Activated CD8-positive, alpha-beta T cell treated with anti-CD3 and anti-CD28 coated beads for 36 hours (primary cell): ENCODE data around the gene HOXB7. TPM values are rescaled to one million over a fixed set of nuclear protein-coding genes. Genes with fewer than 3 reads are reported as not detected.

Source experiments
- ATAC-seq: fragments of 200-7000 bp; cut with Tn5 transposase; one replicate; pipeline ENCODE4 v1.10.0; 2021; ENCODE audit warnings: mild to moderate bottlenecking, moderate library complexity
- CTCF ChIA-PET: fragments of 350-600 bp; sonication (Branson Sonifier 250); formaldehyde crosslinking; loops from one replicate; lab custom pipeline; 2021; ENCODE audit warnings: antibody characterized with exemption; lab: Charles Lee
- POLR2A ChIA-PET: fragments of 350-600 bp; sonication (Branson Sonifier 250); formaldehyde crosslinking; loops from one replicate; lab custom pipeline; 2021; ENCODE audit warnings: antibody characterized with exemption; lab: Charles Lee
- DNase-seq: peaks from one replicate; pipeline ENCODE4 v3.0.0-alpha.2; 2020
- H3K27ac Mint-ChIP-seq: one replicate; pipeline ENCODE4 v1.8.0; 2021; ENCODE audit warnings: mild to moderate bottlenecking, mixed read lengths
- H3K27me3 Mint-ChIP-seq: one replicate; pipeline ENCODE4 v1.8.0; 2021; ENCODE audit warnings: mixed read lengths
- H3K36me3 Mint-ChIP-seq: one replicate; pipeline ENCODE4 v1.8.0; 2021; ENCODE audit warnings: low read depth, mixed read lengths
- H3K4me1 Mint-ChIP-seq: one replicate; pipeline ENCODE4 v1.8.0; 2021; ENCODE audit warnings: low read depth, mixed read lengths
- H3K4me3 Mint-ChIP-seq: one replicate; pipeline ENCODE4 v1.8.0; 2021; ENCODE audit warnings: mild to moderate bottlenecking, moderate library complexity, mixed read lengths
- H3K9me3 Mint-ChIP-seq: one replicate; pipeline ENCODE4 v1.8.0; 2021; ENCODE audit warnings: mixed read lengths
- intact Hi-C: fragments of 100-400 bp; cut with micrococcal nuclease; formaldehyde crosslinking; loops from one replicate; pipeline ENCODE4 v1.10.0; 2022
- total RNA-seq, 2 experiments: library from RNA; stranded (reverse); gene quantifications; one replicate each; pipeline ENCODE4 v1.2.3, GENCODE V29; 2021
- TF ChIP-seq, protein P1 (sequence below): fragments of 200-600 bp; IDR thresholded peaks from one replicate; pipeline ENCODE4 v1.8.0; 2022; ENCODE audit warnings: antibody characterized with exemption, mild to moderate bottlenecking

HOXB7 gene
- total RNA-seq, 2 experiments from 2014 or later, result 0.50 to 1.0 TPM

DNA sequence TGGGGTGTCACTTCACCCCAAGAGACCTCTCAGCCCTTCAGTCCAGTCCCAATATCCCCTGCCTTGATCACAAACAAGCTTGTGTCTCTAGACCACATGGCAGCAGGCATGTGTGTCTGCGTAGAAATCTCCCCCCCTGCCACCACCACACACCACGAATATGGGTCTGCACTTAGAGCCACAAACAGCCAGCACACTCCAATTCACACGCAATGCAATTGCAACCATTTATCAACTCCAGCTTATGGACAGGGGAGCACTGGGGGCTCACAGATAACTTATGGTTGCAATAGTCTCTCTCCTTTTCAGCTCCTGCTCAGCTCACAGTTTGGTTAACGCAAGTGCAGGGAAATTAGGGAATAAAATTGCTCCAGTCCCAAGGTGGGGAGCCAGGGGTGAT lies 12.8 kb upstream of the HOXB7 start:
- H3K4me3 Mint-ChIP-seq, result no peak overlapping the region
- peaks cover 74% of the 10 kb centered on the region for H3K27me3 Mint-ChIP-seq
- H3K36me3 Mint-ChIP-seq, result no peaks in the 10 kb centered on the region
- H3K9me3 Mint-ChIP-seq, result no peaks in the 10 kb centered on the region
- DNase-seq, result no peak
- CTCF ChIA-PET, result interaction anchor here (0.8 to 4.4 kb wide), 6 partner anchors 8 to 543 kb away, joined by 3 to 31 read pairs (median 8); partner anchors contain the start of genes HOXB5 and HOXB8
- no peak for ATAC-seq
- TF ChIP-seq, protein P1, sequence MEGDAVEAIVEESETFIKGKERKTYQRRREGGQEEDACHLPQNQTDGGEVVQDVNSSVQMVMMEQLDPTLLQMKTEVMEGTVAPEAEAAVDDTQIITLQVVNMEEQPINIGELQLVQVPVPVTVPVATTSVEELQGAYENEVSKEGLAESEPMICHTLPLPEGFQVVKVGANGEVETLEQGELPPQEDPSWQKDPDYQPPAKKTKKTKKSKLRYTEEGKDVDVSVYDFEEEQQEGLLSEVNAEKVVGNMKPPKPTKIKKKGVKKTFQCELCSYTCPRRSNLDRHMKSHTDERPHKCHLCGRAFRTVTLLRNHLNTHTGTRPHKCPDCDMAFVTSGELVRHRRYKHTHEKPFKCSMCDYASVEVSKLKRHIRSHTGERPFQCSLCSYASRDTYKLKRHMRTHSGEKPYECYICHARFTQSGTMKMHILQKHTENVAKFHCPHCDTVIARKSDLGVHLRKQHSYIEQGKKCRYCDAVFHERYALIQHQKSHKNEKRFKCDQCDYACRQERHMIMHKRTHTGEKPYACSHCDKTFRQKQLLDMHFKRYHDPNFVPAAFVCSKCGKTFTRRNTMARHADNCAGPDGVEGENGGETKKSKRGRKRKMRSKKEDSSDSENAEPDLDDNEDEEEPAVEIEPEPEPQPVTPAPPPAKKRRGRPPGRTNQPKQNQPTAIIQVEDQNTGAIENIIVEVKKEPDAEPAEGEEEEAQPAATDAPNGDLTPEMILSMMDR, result no peak
- POLR2A ChIA-PET, result interaction anchor here (0.9 to 1.4 kb wide), 2 partner anchors 23 to 37 kb away, joined by 3 read pairs; no protein-coding TSS in a partner anchor
- no peak overlapping the region for H3K27ac Mint-ChIP-seq
- H3K4me1 Mint-ChIP-seq, result peaks cover 14% of the 10 kb centered on the region
- intact Hi-C loops, result no loop called here

DNA sequence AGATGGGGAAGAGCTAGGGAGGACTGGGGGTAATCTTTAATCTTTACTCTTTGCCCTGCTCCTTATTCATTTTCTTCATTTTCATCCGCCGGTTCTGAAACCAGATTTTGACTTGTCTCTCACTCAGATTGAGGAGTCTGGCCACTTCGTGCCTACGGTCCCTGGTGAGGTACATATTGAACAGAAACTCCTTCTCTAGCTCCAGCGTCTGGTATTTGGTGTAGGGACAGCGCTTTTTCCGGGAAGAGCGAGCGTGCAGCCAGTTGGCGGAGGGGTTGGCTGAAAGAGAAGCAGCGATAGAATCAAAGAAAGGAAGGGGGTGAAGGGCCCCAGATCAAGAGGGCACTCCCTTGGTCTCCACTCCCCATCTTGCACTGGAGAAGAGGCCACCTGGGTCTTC lies 12.0 kb upstream of the HOXB7 start:
- Mint-ChIP-seq H3K27me3 (peaks cover 74% of the 10 kb centered on the region), H3K4me1 (peaks cover 19% of the 10 kb centered on the region), H3K4me3 (no peak overlapping the region), H3K36me3 (no peaks in the 10 kb centered on the region), H3K27ac (no peak overlapping the region), H3K9me3 (no peaks in the 10 kb centered on the region)
- ChIA-PET POLR2A (interaction anchor here (0.7 to 1.4 kb wide), 2 partner anchors 21 to 22 kb away, joined by 3 read pairs; no protein-coding TSS in a partner anchor), CTCF (interaction anchor here (1.3 to 4.4 kb wide), 5 partner anchors 9 to 543 kb away, joined by 3 to 31 read pairs (median 11); partner anchors contain the start of gene HOXB5)
- ATAC-seq (no peak), DNase-seq (no peak)
- TF ChIP-seq, protein P1, result no peak
- intact Hi-C loops, result no loop called here

DNA sequence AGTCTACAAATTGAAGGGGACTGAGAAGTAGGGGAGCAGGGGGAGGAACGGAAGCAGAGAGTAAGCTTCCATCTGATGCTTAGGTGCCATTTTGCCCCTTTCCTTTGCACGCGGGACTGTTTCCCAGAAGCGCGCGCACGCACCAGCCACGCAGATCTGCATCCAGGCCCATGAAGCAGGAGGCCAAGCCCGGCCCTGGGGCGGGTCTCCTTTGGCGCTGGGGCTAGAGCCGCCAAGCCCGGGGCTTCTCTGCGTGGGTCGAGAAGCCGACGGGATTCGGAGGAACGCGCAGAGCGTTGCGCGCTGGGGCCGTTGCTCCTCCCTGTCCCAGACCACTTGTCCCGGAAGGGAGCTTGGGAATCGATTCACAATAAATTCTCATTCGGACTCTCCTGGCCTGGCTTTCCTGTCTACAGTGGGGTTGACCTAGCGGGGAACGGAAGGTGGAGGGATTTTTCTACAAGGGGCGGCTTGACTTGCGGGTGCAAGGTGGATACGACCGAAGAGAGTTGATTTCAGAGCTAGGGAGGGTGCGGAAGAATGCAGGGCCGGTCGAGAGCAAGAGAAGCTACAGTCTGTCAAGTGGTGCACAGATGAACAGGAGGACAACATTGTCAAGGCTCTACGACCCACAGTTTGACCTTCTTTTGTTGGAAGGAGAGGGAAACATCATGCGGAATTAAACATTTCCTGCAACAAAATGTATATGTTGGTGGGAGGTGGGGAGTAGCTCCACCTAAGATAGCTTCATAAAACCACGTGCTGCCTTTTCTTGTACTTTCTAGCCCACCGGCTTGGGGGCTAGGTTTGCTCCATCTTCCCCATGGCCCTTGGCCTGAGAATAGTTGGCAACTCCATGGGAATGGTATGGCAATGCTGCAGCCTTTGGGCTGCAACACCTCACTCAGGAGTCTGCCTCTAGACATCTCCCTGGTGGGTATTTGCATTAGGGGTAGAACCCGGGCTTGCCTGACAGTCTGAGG lies 10.9 kb upstream of the HOXB7 start:
- ChIA-PET CTCF (interaction anchor here (0.9 to 4.4 kb wide), 5 partner anchors 8 to 34 kb away, joined by 3 to 31 read pairs (median 11); partner anchors contain the start of gene HOXB5), POLR2A (interaction anchor here (0.6 kb wide), 1 partner anchor 114 kb away, joined by 3 read pairs; no protein-coding TSS in a partner anchor)
- TF ChIP-seq, protein P1, result no peak
- DNase-seq, result no peak
- Mint-ChIP-seq H3K36me3 (no peaks in the 10 kb centered on the region), H3K27me3 (peaks cover 76% of the 10 kb centered on the region), H3K4me1 (peaks cover 22% of the 10 kb centered on the region), H3K27ac (no peak overlapping the region), H3K9me3 (no peaks in the 10 kb centered on the region), H3K4me3 (no peak overlapping the region)
- intact Hi-C loops, result no loop called here
- no peak for ATAC-seq

DNA sequence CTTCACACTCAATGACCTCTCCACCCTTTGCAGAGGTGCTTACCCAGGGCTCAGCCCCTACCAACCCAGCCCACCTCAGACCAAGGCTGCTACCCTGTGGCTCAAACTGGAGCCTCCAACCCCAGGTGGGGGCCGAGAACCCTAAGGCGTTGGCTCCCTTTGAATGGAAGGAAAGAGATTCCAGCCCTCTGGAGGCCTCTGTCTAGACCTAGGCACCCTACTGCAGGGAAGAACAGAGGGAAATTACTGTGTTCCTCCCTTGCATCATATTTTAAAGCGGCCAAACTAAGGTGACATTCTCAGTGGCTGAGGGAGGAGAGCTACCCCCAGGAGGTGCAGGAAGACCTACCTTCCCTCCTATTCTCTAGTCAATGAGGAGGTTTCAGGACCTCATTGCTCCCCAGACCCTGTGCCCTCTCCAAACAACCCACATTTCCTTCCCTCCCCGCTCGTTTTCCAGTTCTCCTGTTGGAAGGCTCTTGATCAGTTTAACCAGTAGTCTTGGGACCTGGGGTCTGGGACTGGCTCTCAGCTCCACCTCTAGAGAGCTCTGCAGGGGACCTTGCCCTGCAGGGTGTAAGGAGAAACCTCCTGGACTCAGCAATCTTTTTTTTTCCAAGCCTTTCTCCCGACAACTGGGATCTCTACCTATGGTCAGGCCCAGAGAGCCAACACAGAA lies 9.8 kb upstream of the HOXB7 start:
- DNase-seq (no peak), ATAC-seq (no peak)
- intact Hi-C loops, result no loop called here
- TF ChIP-seq, protein P1, result no peak
- no peaks in the 10 kb centered on the region for H3K9me3 Mint-ChIP-seq
- no peak overlapping the region for H3K27ac Mint-ChIP-seq
- H3K4me1 Mint-ChIP-seq, result peaks cover 21% of the 10 kb centered on the region
- POLR2A ChIA-PET, result no interaction called here
- CTCF ChIA-PET, result interaction anchor here (0.6 to 4.4 kb wide), 7 partner anchors 7 to 584 kb away, joined by 3 to 40 read pairs (median 21); partner anchors contain the start of gene HOXB5
- peaks cover 83% of the 10 kb centered on the region for H3K27me3 Mint-ChIP-seq
- no peaks in the 10 kb centered on the region for H3K36me3 Mint-ChIP-seq
- H3K4me3 Mint-ChIP-seq, result no peak overlapping the region
